Fibroblast of upper back skin (primary cell): ENCODE data around the gene SCO2.

ENCODE experiments used
- DNase-seq: peaks from one replicate; pipeline ENCODE4 v3.0.0-alpha.2; 2013

SCO2 gene

GRCh38 chr22:50525104-50525857 lies at the start of gene SCO2:
Gene SCO2 (minus strand): TSS chr22:50525598. CDS start chr22:50524411, 1,187 bp downstream.
- DNase-seq, result peak; percentile 97

- no peak for DNase-seq
These were observed 49.0 kb upstream of the SCO2 start for GRCh38 chr22:50574383-50574755.

- DNase-seq, result no peak
These were observed 48.3 kb upstream of the SCO2 start for GRCh38 chr22:50573491-50574382.

GRCh38 chr22:50572965-50573364 lies 47.6 kb upstream of the SCO2 start:
- DNase-seq, result no peak

GRCh38 chr22:50571264-50572175 lies 46.1 kb upstream of the SCO2 start:
- no peak for DNase-seq

GRCh38 chr22:50570861-50571260 lies 45.5 kb upstream of the SCO2 start:
- no peak for DNase-seq

GRCh38 chr22:50569896-50570535 lies 44.6 kb upstream of the SCO2 start:
- no peak for DNase-seq

GRCh38 chr22:50569041-50569459 lies 43.7 kb upstream of the SCO2 start:
- DNase-seq, result no peak

- DNase-seq, result no peak
These were observed 43.2 kb upstream of the SCO2 start for GRCh38 chr22:50568626-50569025.

GRCh38 chr22:50567721-50568252 lies 42.4 kb upstream of the SCO2 start:
- DNase-seq, result no peak

- no peak for DNase-seq
These were observed 38.9 kb upstream of the SCO2 start for GRCh38 chr22:50564289-50564688.

GRCh38 chr22:50563413-50564160 lies 38.2 kb upstream of the SCO2 start:
- no peak for DNase-seq

GRCh38 chr22:50562523-50563412 lies 37.4 kb upstream of the SCO2 start, which contains the start of gene SYCE3:
Gene SYCE3 (minus strand): TSS chr22:50562919. CDS start chr22:50556405, 6,514 bp downstream.
- DNase-seq, result peak; percentile 91

GRCh38 chr22:50561401-50562358 lies 36.3 kb upstream of the SCO2 start:
- DNase-seq, result no peak

GRCh38 chr22:50560034-50560433 lies 34.6 kb upstream of the SCO2 start:
- no peak for DNase-seq

GRCh38 chr22:50556703-50557102 lies 31.3 kb upstream of the SCO2 start:
- no peak for DNase-seq

- no peak for DNase-seq
These were observed 27.9 kb upstream of the SCO2 start for GRCh38 chr22:50553310-50553709.

- DNase-seq, result no peak
These were observed 25.9 kb upstream of the SCO2 start for GRCh38 chr22:50551160-50551752.

- DNase-seq, result no peak
These were observed 25.0 kb upstream of the SCO2 start for GRCh38 chr22:50550395-50550794.
